Measurements from ENCODE around the gene YJU2. TPM values are rescaled to one million over a fixed set of nuclear protein-coding genes. Genes with fewer than 3 reads are reported as not detected.
"Not testable (repeated sequence)": the region's sequence is repeated elsewhere in the genome, so short reads cannot be mapped to it uniquely, and the experiment has no call there.

The YJU2 gene
- total and polyA plus RNA-seq, 2 experiments from 2014 or later = 28.8 to 33.4 TPM

GRCh38 chr19:4245938-4246337, 942 bp upstream of the YJU2 start:
- not testable (repeated sequence) for H3K9me2 ChIP-seq (ENCODE audit: insufficient read depth); H3K79me2 ChIP-seq (replicated peaks; ENCODE audit: insufficient read depth); H3F3A ChIP-seq (replicated peaks; ENCODE audit: low read depth); H3K27ac Mint-ChIP-seq; H4K20me1 ChIP-seq (replicated peaks; ENCODE audit: insufficient read depth); H3K27me3 ChIP-seq (ENCODE audit: insufficient read depth); ATAC-seq; DNase-seq (ENCODE audit: low spot score); H3K27me3 Mint-ChIP-seq (ENCODE audit: insufficient read depth, low read depth, poor library complexity); H3K4me1 ChIP-seq (ENCODE audit: insufficient read depth); H3K4me1 Mint-ChIP-seq; H3K36me3 ChIP-seq (ENCODE audit: insufficient read depth)
- Mint-ChIP-seq H3K36me3 (ENCODE audit: low read depth) (peaks cover 23% of the 10 kb centered on the region), H3K9me3 (peaks cover 11% of the 10 kb centered on the region), H3K4me3 (peak overlapping the region; percentile 93; the same call in 2 of the 3 replicates)
- Histone ChIP-seq H3K27ac (ENCODE audit: low read depth) (peak overlapping the region; percentile 90), H3K4me3 (peak overlapping the region; percentile 50), H2AFZ (peak overlapping the region; percentile 86), H3K4me2 (peak overlapping the region; percentile 72)

GRCh38 chr19:4256563-4256962, 9.7 kb downstream of the YJU2 start:
- peaks cover 6% of the 10 kb centered on the region for H3K27me3 Mint-ChIP-seq (ENCODE audit: insufficient read depth, low read depth, poor library complexity)
- no peaks in the 10 kb centered on the region; the same call in 1 of the 2 replicates for H4K20me1 ChIP-seq (replicated peaks; ENCODE audit: insufficient read depth)
- no peaks in the 10 kb centered on the region for H3K4me1 Mint-ChIP-seq
- no peak overlapping the region; the same call in 1 of the 2 replicates for H3K27ac Mint-ChIP-seq
- no peak overlapping the region for H3K4me3 Mint-ChIP-seq
- TF ChIP-seq ZNF462 (CRISPR knock-in tag; IDR thresholded peaks at IDR 0.05) = no peak
- peak; percentile 56 for TF ChIP-seq CTCF (conservative IDR thresholded peaks at IDR 0.05; ENCODE audit: low read depth in 2 of 2)
- no peak overlapping the region for H3K27ac ChIP-seq (ENCODE audit: low read depth)
- peaks cover 24% of the 10 kb centered on the region for H3K36me3 ChIP-seq (ENCODE audit: insufficient read depth)
- H3K9me2 ChIP-seq (ENCODE audit: insufficient read depth) = no peaks in the 10 kb centered on the region
- H3K79me2 ChIP-seq (replicated peaks; ENCODE audit: insufficient read depth) = no peaks in the 10 kb centered on the region
- no peak overlapping the region for H3K4me3 ChIP-seq
- H3K36me3 Mint-ChIP-seq (ENCODE audit: low read depth) = peaks cover 78% of the 10 kb centered on the region
- H3F3A ChIP-seq (replicated peaks; ENCODE audit: low read depth) = no peaks in the 10 kb centered on the region
- no peak overlapping the region for H2AFZ ChIP-seq
- H3K4me2 ChIP-seq = no peak overlapping the region
- H3K4me1 ChIP-seq (ENCODE audit: insufficient read depth) = no peaks in the 10 kb centered on the region
- ATAC-seq = peak; percentile 70
- no peaks in the 10 kb centered on the region for H3K27me3 ChIP-seq (ENCODE audit: insufficient read depth)
- H3K9me3 Mint-ChIP-seq = peaks cover 26% of the 10 kb centered on the region
- peak; percentile 60 for DNase-seq (ENCODE audit: low spot score)
